ENCODE data around the gene GRM8.

The GRM8 gene

DNA sequence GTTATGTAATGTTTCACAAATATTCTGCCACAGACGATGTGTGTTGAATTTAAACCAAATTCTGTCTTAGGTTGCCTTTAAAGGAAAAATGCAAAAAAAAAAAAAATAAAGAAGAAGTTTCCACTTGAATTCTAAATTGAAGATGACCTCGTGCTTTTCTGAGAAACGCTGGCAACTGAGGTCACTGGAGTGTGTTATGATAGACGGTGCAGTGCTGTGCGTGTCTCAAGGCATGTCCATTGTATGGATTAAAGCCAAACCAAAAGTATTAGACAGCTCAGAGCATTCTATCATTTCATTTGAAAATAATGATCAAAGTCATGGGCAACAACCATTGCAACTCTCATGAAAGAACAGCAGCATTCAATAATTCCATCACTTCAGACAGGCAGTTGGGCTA, 483.9 kb downstream of the GRM8 start:
- TF ChIP-seq ESRRG (CRISPR knock-in tag; IDR thresholded peaks at IDR 0.05) = no peak
- TF ChIP-seq, protein P1, sequence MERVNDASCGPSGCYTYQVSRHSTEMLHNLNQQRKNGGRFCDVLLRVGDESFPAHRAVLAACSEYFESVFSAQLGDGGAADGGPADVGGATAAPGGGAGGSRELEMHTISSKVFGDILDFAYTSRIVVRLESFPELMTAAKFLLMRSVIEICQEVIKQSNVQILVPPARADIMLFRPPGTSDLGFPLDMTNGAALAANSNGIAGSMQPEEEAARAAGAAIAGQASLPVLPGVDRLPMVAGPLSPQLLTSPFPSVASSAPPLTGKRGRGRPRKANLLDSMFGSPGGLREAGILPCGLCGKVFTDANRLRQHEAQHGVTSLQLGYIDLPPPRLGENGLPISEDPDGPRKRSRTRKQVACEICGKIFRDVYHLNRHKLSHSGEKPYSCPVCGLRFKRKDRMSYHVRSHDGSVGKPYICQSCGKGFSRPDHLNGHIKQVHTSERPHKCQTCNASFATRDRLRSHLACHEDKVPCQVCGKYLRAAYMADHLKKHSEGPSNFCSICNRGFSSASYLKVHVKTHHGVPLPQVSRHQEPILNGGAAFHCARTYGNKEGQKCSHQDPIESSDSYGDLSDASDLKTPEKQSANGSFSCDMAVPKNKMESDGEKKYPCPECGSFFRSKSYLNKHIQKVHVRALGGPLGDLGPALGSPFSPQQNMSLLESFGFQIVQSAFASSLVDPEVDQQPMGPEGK (CRISPR knock-in tag; IDR thresholded peaks at IDR 0.05; ENCODE audit: borderline replicate concordance) = no peak
- TF ChIP-seq ZNF8 (CRISPR knock-in tag; IDR thresholded peaks at IDR 0.05) = no peak
- no peak for TF ChIP-seq SNAI2 (CRISPR knock-in tag; IDR thresholded peaks at IDR 0.05)
- TF ChIP-seq ZC3H10 (CRISPR knock-in tag; IDR thresholded peaks at IDR 0.05) = no peak
- TF ChIP-seq, protein P2, sequence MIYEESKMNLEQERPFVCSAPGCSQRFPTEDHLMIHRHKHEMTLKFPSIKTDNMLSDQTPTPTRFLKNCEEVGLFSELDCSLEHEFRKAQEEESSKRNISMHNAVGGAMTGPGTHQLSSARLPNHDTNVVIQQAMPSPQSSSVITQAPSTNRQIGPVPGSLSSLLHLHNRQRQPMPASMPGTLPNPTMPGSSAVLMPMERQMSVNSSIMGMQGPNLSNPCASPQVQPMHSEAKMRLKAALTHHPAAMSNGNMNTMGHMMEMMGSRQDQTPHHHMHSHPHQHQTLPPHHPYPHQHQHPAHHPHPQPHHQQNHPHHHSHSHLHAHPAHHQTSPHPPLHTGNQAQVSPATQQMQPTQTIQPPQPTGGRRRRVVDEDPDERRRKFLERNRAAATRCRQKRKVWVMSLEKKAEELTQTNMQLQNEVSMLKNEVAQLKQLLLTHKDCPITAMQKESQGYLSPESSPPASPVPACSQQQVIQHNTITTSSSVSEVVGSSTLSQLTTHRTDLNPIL (CRISPR knock-in tag; IDR thresholded peaks at IDR 0.05; ENCODE audit: low read depth) = no peak
- no peak for TF ChIP-seq BACH2 (CRISPR knock-in tag; IDR thresholded peaks at IDR 0.05; ENCODE audit: borderline replicate concordance)
- no peak for TF ChIP-seq TCF4 (CRISPR knock-in tag; IDR thresholded peaks at IDR 0.05; ENCODE audit: borderline replicate concordance)
- TF ChIP-seq TOX (CRISPR knock-in tag; IDR thresholded peaks at IDR 0.05; ENCODE audit: borderline replicate concordance) = no peak

DNA sequence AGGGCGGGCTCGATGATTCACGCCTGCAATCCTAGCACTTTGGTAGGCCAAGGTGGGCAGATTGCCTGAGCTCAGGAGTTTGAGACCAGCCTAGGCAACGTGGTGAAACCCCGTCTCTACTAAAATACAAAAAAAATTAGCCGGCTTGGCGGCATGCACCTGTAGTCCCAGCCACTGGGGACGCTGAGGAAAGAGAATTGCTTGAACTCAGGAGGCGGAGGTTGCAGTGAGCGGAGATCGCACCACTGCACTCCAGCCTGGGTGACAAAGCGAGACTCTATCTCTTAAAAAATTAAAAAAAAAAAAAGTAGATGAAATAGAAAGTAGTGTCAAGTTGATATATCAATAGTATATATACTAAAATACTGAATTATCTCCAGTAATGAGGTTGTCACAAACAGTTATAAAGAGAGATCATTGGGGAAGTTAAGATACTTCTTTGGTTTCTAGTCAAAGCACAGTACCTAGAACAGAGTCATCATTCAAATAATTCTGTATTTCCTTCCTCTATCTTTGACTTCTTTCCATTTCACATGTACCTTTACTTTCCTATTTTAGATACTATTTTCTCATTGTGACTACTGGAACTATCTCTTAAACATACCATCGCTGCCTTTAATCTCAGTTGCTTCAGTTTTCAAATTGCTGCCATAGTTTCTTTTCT, 491.7 kb downstream of the GRM8 start:
- TF ChIP-seq BACH2 (CRISPR knock-in tag; IDR thresholded peaks at IDR 0.05; ENCODE audit: borderline replicate concordance) (no peak), ZFP3 (CRISPR knock-in tag; IDR thresholded peaks at IDR 0.05) (no peak), RARB (CRISPR knock-in tag; IDR thresholded peaks at IDR 0.05) (no peak), ZNF565 (CRISPR knock-in tag; conservative IDR thresholded peaks at IDR 0.05; ENCODE audit: low read depth) (no peak), CSDC2 (CRISPR knock-in tag; IDR thresholded peaks at IDR 0.05) (no peak), TCF4 (CRISPR knock-in tag; IDR thresholded peaks at IDR 0.05; ENCODE audit: borderline replicate concordance) (no peak), SNAI2 (CRISPR knock-in tag; IDR thresholded peaks at IDR 0.05) (no peak), ISL1 (CRISPR knock-in tag; IDR thresholded peaks at IDR 0.05) (no peak), ZFP30 (CRISPR knock-in tag; IDR thresholded peaks at IDR 0.05) (no peak)
- TF ChIP-seq, protein P3, sequence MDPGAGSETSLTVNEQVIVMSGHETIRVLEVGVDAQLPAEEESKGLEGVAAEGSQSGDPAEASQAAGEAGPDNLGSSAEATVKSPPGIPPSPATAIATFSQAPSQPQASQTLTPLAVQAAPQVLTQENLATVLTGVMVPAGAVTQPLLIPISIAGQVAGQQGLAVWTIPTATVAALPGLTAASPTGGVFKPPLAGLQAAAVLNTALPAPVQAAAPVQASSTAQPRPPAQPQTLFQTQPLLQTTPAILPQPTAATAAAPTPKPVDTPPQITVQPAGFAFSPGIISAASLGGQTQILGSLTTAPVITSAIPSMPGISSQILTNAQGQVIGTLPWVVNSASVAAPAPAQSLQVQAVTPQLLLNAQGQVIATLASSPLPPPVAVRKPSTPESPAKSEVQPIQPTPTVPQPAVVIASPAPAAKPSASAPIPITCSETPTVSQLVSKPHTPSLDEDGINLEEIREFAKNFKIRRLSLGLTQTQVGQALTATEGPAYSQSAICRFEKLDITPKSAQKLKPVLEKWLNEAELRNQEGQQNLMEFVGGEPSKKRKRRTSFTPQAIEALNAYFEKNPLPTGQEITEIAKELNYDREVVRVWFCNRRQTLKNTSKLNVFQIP (CRISPR knock-in tag; IDR thresholded peaks at IDR 0.05; ENCODE audit: borderline replicate concordance, low read depth) = no peak
- TF ChIP-seq, protein P2 (CRISPR knock-in tag; IDR thresholded peaks at IDR 0.05; ENCODE audit: low read depth) = no peak
- ATAC-seq = no peak

More for the DNA sequence above, 483.9 kb downstream of the GRM8 start:
- ATAC-seq = no peak

DNA sequence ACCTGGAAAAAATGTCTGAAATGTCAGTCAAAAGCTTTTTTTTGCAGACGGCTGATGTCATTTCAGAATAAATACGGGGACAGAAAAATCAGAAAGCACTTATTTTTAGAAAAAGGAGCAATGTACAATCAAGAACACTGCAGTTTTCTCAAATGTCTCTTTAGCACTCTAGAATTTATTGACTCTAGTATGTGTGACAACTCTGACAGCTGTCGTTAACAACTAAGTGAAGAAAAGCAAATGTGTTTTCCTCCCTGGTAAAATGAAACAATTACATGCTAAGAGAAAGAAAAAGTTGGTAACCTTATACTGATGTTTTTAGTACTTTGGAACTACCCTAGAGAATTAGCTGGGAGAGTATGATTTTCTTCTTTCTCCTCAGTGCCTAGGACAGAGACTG, 497.4 kb downstream of the GRM8 start:
- TF ChIP-seq GLIS3 (CRISPR knock-in tag; IDR thresholded peaks at IDR 0.05) (no peak), PPARA (CRISPR knock-in tag; IDR thresholded peaks at IDR 0.05; ENCODE audit: borderline replicate concordance) (no peak), ZNF8 (CRISPR knock-in tag; IDR thresholded peaks at IDR 0.05) (no peak), ZFP30 (CRISPR knock-in tag; IDR thresholded peaks at IDR 0.05) (no peak), ZNF565 (CRISPR knock-in tag; conservative IDR thresholded peaks at IDR 0.05; ENCODE audit: low read depth) (no peak), TCF4 (CRISPR knock-in tag; IDR thresholded peaks at IDR 0.05; ENCODE audit: borderline replicate concordance) (no peak), OSR1 (CRISPR knock-in tag; IDR thresholded peaks at IDR 0.05) (no peak), RARB (CRISPR knock-in tag; IDR thresholded peaks at IDR 0.05) (no peak), TOX (CRISPR knock-in tag; IDR thresholded peaks at IDR 0.05; ENCODE audit: borderline replicate concordance) (no peak), BACH2 (CRISPR knock-in tag; IDR thresholded peaks at IDR 0.05; ENCODE audit: borderline replicate concordance) (no peak), ISL1 (CRISPR knock-in tag; IDR thresholded peaks at IDR 0.05) (no peak), ZC3H10 (CRISPR knock-in tag; IDR thresholded peaks at IDR 0.05) (no peak), ZNF70 (CRISPR knock-in tag; IDR thresholded peaks at IDR 0.05) (no peak), ESRRG (CRISPR knock-in tag; IDR thresholded peaks at IDR 0.05) (no peak)
- TF ChIP-seq, protein P3 (CRISPR knock-in tag; IDR thresholded peaks at IDR 0.05; ENCODE audit: borderline replicate concordance, low read depth) = no peak
- TF ChIP-seq, protein P4, sequence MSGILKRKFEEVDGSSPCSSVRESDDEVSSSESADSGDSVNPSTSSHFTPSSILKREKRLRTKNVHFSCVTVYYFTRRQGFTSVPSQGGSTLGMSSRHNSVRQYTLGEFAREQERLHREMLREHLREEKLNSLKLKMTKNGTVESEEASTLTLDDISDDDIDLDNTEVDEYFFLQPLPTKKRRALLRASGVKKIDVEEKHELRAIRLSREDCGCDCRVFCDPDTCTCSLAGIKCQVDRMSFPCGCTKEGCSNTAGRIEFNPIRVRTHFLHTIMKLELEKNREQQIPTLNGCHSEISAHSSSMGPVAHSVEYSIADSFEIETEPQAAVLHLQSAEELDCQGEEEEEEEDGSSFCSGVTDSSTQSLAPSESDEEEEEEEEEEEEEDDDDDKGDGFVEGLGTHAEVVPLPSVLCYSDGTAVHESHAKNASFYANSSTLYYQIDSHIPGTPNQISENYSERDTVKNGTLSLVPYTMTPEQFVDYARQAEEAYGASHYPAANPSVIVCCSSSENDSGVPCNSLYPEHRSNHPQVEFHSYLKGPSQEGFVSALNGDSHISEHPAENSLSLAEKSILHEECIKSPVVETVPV (CRISPR knock-in tag; IDR thresholded peaks at IDR 0.05) = no peak
- TF ChIP-seq, protein P1 (CRISPR knock-in tag; IDR thresholded peaks at IDR 0.05; ENCODE audit: borderline replicate concordance) = no peak
- TF ChIP-seq, protein P2 (CRISPR knock-in tag; IDR thresholded peaks at IDR 0.05; ENCODE audit: low read depth) = no peak
- ATAC-seq = no peak
